ENCODE results near the gene MYH14. TPM values are rescaled to one million over a fixed set of nuclear protein-coding genes. Genes with fewer than 3 reads are reported as not detected.

MYH14 gene
- total and polyA plus RNA-seq, 9 of the 15 experiments (the other 6 are each of a cell fraction or from before 2014, with no cell fraction given): 0.04 to 0.86 (median 0.19) TPM; not detected in 2

- TF ChIP-seq, protein P1, sequence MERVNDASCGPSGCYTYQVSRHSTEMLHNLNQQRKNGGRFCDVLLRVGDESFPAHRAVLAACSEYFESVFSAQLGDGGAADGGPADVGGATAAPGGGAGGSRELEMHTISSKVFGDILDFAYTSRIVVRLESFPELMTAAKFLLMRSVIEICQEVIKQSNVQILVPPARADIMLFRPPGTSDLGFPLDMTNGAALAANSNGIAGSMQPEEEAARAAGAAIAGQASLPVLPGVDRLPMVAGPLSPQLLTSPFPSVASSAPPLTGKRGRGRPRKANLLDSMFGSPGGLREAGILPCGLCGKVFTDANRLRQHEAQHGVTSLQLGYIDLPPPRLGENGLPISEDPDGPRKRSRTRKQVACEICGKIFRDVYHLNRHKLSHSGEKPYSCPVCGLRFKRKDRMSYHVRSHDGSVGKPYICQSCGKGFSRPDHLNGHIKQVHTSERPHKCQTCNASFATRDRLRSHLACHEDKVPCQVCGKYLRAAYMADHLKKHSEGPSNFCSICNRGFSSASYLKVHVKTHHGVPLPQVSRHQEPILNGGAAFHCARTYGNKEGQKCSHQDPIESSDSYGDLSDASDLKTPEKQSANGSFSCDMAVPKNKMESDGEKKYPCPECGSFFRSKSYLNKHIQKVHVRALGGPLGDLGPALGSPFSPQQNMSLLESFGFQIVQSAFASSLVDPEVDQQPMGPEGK (CRISPR knock-in tag; IDR thresholded peaks at IDR 0.05; ENCODE audit: borderline replicate concordance): no peak
- TF ChIP-seq ZNF316 (IDR thresholded peaks at IDR 0.05) (no peak), ZNF589 (CRISPR knock-in tag; IDR thresholded peaks at IDR 0.05; ENCODE audit: low read depth) (no peak), KHSRP (IDR thresholded peaks at IDR 0.05) (no peak), ESRRA (IDR thresholded peaks at IDR 0.05; ENCODE audit: borderline replicate concordance, low read depth) (no peak), FOXM1 (IDR thresholded peaks at IDR 0.05; ENCODE audit: low read depth) (no peak), FOXM1 (CRISPR knock-in tag; IDR thresholded peaks at IDR 0.05; ENCODE audit: low read depth) (no peak), ZNF143 (CRISPR knock-in tag; IDR thresholded peaks at IDR 0.05) (no peak), MTA1 (IDR thresholded peaks at IDR 0.05; ENCODE audit: borderline replicate concordance) (no peak), KAT7 (CRISPR knock-in tag; IDR thresholded peaks at IDR 0.05; ENCODE audit: borderline replicate concordance) (no peak), RUNX1 (IDR thresholded peaks at IDR 0.05; ENCODE audit: low read depth) (no peak), MCM5 (IDR thresholded peaks at IDR 0.05; ENCODE audit: low read depth) (no peak), NONO (IDR thresholded peaks at IDR 0.05; ENCODE audit: low read depth in 2 of 2, low read length in 1 of 2) (no peak), HNRNPK (IDR thresholded peaks at IDR 0.05; ENCODE audit: low read depth, low read length, poor library complexity, severe bottlenecking) (no peak), LARP7 (IDR thresholded peaks at IDR 0.05) (no peak)
Measured at GRCh38 chr19:50352242-50352641, 148.8 kb downstream of the MYH14 start (continued).

Measured in K562 (cell line).